A673 (cell line): ENCODE results near the gene NOL11. TPM values are rescaled to one million over a fixed set of nuclear protein-coding genes. Genes with fewer than 3 reads are reported as not detected.

ENCODE experiments used
- BruUV-seq: library from RNA; stranded (reverse); fragments of 400-500 nt; replicated peaks from 2 replicates; lab custom pipeline; 2021; lab: Mats Ljungman, UMichigan
- CTCF ChIA-PET: fragments of 300-600 bp; sonication (Branson Sonifier 250); formaldehyde crosslinking; loops from one replicate; lab custom pipeline; 2022; ENCODE audit warnings: antibody characterized with exemption; lab: Charles Lee
- POLR2A ChIA-PET: fragments of 300-600 bp; sonication (Branson Sonifier 250); formaldehyde crosslinking; loops from one replicate; lab custom pipeline; 2022; ENCODE audit warnings: antibody characterized with exemption; ENCODE audit not compliant: low non-redundant PET; lab: Charles Lee
- DNase-seq: peaks from one replicate; pipeline ENCODE4 v3.0.0-alpha.2; 2015; ENCODE audit warnings: low spot score
- H3K27ac ChIP-seq: fragments of 200-600 bp; sonication (generic); 2 replicates; pipeline ENCODE4 v1.5.1; 2016; ENCODE audit warnings: mixed run types, low read depth, mild to moderate bottlenecking, mixed read lengths, antibody characterized with exemption, low read length; ENCODE audit not compliant: poor library complexity, severe bottlenecking
- H3K27me3 ChIP-seq: fragments of 200-600 bp; sonication (generic); replicated peaks from 2 replicates; pipeline ENCODE4 v1.6.1; 2017; ENCODE audit warnings: mixed run types, low read depth, mild to moderate bottlenecking, mixed read lengths, antibody characterized with exemption, low read length; ENCODE audit not compliant: insufficient read depth, poor library complexity
- H3K36me3 ChIP-seq: fragments of 200-600 bp; sonication (generic); 2 replicates; pipeline ENCODE4 v1.6.1; 2016; ENCODE audit warnings: mixed run types, mild to moderate bottlenecking, mixed read lengths, antibody characterized with exemption, low read length; ENCODE audit not compliant: insufficient read depth, poor library complexity, severe bottlenecking
- H3K4me1 ChIP-seq: fragments of 200-600 bp; sonication (generic); 2 replicates; pipeline ENCODE4 v1.6.1; 2017; ENCODE audit warnings: mixed run types, mild to moderate bottlenecking, mixed read lengths, antibody characterized with exemption, low read length; ENCODE audit not compliant: insufficient read depth, poor library complexity, severe bottlenecking
- H3K4me3 ChIP-seq: fragments of 200-600 bp; sonication (generic); 2 replicates; pipeline ENCODE4 v1.5.1; 2016; ENCODE audit warnings: low read depth, mixed run types, mild to moderate bottlenecking, mixed read lengths, low read length; ENCODE audit not compliant: poor library complexity, severe bottlenecking
- H3K9me3 ChIP-seq: fragments of 200-600 bp; sonication (generic); 2 replicates; pipeline ENCODE4 v1.6.1; 2016; ENCODE audit warnings: mixed run types, low read depth, mild to moderate bottlenecking, mixed read lengths, antibody characterized with exemption, low read length; ENCODE audit not compliant: poor library complexity, severe bottlenecking
- EZH2 ChIP-seq: fragments of 200-600 bp; sonication (generic); IDR thresholded peaks from 2 replicates; pipeline ENCODE4 v1.6.1; 2017; ENCODE audit warnings: borderline replicate concordance, low read depth, mild to moderate bottlenecking, mixed read lengths, antibody characterized with exemption, low read length; ENCODE audit not compliant: poor library complexity, severe bottlenecking
- intact Hi-C: fragments of 100-400 bp; cut with micrococcal nuclease; formaldehyde crosslinking; loops from one replicate; pipeline ENCODE4 v1.10.0; 2022; ENCODE audit not compliant: unreplicated experiment
- total RNA-seq: library from RNA; stranded (reverse); gene quantifications from 2 replicates; pipeline ENCODE4 v1.2.3, GENCODE V29; 2021
- TF ChIP-seq, protein P1 (sequence below): fragments of 300-800, 200-600 bp; sonication (generic); conservative IDR thresholded peaks from 2 replicates; pipeline ENCODE4 v1.5.1; 2017; ENCODE audit warnings: low read depth, mild to moderate bottlenecking, antibody characterized with exemption, low read length, moderate library complexity, mixed read lengths

NOL11 gene
- total RNA-seq, 1 experiment from 2014 or later: 105 TPM

DNA sequence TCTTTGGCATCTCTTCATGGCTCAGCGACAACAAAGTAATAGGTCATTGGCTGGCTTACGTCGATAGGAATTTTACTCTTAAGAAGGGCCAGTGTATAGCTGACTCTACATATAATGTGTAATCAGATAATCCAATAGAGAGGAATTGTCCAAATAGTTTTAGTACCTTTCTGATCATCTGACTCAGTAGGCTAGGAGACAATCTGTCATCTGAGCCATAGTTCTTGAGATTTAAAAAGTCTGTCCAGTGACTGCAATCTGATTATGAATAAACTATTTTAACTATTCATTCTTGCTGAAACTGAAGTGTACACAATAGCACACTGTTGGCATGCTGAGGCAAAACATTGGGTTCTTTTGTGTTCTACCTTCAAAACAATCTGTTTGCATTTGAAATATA is 21.4 kb upstream of the NOL11 start:
- POLR2A ChIA-PET: no interaction called here
- intact Hi-C loops: no loop called here

DNA sequence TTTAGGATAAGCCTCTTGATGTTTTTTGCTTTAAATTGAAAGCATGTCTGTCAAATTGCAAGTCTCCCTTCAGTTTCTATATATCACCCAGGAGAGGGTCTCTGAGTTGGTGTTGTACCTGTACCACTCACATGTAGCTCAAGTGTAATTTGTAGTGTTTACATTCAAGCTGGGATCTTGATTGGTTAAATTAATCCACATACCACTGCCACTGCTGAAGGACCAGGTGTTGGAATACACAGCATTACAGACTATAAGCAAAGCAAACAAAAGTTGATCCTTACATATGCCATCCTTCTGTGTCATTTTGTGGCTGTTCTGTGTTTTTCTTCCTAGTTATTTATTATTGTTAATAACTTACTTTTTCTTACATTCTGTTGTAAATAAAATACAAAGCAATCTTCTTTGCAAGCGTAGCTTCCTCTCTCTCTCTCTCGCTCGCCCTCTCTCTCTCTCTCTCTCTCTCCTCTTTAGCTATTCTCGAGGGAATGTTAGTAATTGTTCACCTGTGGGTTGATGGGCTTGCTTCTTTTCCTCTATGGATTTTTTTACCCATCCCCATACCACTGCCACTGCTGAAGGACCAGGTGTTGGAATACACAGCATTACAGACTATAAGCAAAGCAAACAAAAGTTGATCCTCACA is 20.8 kb upstream of the NOL11 start:
- H3K27ac ChIP-seq: no peak overlapping the region
- intact Hi-C loops: no loop called here
- H3K27me3 ChIP-seq: no peaks in the 10 kb centered on the region
- BruUV-seq: no TSS peak
- H3K4me1 ChIP-seq: peaks cover 5% of the 10 kb centered on the region
- no peak for DNase-seq
- POLR2A ChIA-PET: no interaction called here
- no peak overlapping the region for H3K4me3 ChIP-seq
- CTCF ChIA-PET: no interaction called here
- H3K9me3 ChIP-seq: no peaks in the 10 kb centered on the region
- TF ChIP-seq, protein P1, sequence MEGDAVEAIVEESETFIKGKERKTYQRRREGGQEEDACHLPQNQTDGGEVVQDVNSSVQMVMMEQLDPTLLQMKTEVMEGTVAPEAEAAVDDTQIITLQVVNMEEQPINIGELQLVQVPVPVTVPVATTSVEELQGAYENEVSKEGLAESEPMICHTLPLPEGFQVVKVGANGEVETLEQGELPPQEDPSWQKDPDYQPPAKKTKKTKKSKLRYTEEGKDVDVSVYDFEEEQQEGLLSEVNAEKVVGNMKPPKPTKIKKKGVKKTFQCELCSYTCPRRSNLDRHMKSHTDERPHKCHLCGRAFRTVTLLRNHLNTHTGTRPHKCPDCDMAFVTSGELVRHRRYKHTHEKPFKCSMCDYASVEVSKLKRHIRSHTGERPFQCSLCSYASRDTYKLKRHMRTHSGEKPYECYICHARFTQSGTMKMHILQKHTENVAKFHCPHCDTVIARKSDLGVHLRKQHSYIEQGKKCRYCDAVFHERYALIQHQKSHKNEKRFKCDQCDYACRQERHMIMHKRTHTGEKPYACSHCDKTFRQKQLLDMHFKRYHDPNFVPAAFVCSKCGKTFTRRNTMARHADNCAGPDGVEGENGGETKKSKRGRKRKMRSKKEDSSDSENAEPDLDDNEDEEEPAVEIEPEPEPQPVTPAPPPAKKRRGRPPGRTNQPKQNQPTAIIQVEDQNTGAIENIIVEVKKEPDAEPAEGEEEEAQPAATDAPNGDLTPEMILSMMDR: no peak
- no peak for TF ChIP-seq EZH2
- no peaks in the 10 kb centered on the region for H3K36me3 ChIP-seq

More for the DNA sequence above, 21.4 kb upstream of the NOL11 start:
- H3K4me1 ChIP-seq: peaks cover 5% of the 10 kb centered on the region
- TF ChIP-seq EZH2: no peak
- TF ChIP-seq, protein P1: no peak
- CTCF ChIA-PET: no interaction called here
- H3K36me3 ChIP-seq: no peaks in the 10 kb centered on the region
- BruUV-seq: no TSS peak
- H3K4me3 ChIP-seq: no peak overlapping the region
- no peaks in the 10 kb centered on the region for H3K27me3 ChIP-seq
- H3K27ac ChIP-seq: no peak overlapping the region
- no peaks in the 10 kb centered on the region for H3K9me3 ChIP-seq
- no peak for DNase-seq

DNA sequence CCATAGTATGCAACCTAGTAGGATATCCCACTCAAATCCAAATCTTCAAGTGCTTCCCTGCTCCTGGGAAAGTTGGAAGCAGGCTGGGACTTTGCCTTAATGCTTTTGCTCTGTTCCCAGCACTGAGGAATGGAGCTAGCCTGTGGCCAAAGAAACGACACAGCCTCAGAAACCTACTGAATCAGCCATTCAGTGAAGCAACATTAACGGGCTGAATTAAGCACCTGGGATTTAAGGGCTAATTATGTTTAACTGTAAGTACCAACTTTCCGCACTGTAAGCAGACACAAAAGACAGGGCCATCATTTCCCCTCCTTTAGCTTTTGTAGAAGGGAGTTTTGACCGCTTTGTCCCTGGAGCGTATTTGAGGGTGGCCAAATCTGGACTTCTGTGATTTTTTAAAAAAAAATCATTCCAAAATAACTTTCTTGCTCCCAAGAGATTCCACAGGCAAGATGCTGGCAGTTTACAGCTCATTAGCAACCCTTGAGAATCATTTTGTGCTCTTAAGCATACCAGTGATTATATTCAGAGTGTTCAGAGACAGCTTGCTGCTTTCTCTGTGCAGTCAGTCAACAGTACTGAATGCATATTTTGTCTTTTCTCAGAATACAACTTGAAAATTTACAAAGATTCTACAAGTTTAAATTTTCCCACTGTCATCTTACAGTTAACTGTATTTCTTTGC is 17.6 kb upstream of the NOL11 start:
- no peaks in the 10 kb centered on the region for H3K36me3 ChIP-seq
- POLR2A ChIA-PET: interaction anchor here (0.7 kb wide), 2 partner anchors 347 to 1345 kb away, joined by 3 read pairs; no protein-coding TSS in a partner anchor
- no peaks in the 10 kb centered on the region for H3K9me3 ChIP-seq
- H3K27ac ChIP-seq: no peak overlapping the region
- TF ChIP-seq, protein P1: no peak
- TF ChIP-seq EZH2: no peak
- DNase-seq: no peak
- CTCF ChIA-PET: no interaction called here
- no peaks in the 10 kb centered on the region for H3K27me3 ChIP-seq
- no peak overlapping the region for H3K4me3 ChIP-seq
- no TSS peak for BruUV-seq
- H3K4me1 ChIP-seq: peaks cover 5% of the 10 kb centered on the region
- intact Hi-C loops: no loop called here
